Keratinocyte (primary cell): ENCODE measurements around the gene EPS8L2.

Source experiments
- EZH2 ChIP-seq: IDR thresholded peaks from one replicate; pipeline ENCODE4 v1.6.1; 2012; ENCODE audit warnings: inconsistent platforms, mild to moderate bottlenecking, low read length, moderate library complexity
- TF ChIP-seq, protein P1 (sequence below), 3 experiments: IDR thresholded peaks in 1 of 3; conservative IDR thresholded peaks in 1 of 3; optimal IDR thresholded peaks in 1 of 3; 2 replicates in 2 of 3; 3 replicates in 1 of 3; pipeline versions ENCODE3 to v1.5.1; 2011; ENCODE audit warnings: low read length in 3 of 3, mild to moderate bottlenecking in 3 of 3, moderate library complexity in 2 of 3, control low read depth in 1 of 3, inconsistent platforms in 1 of 3; ENCODE audit not compliant: insufficient read depth in 2 of 3; ENCODE audit errors: extremely low read depth in 1 of 3

DNA sequence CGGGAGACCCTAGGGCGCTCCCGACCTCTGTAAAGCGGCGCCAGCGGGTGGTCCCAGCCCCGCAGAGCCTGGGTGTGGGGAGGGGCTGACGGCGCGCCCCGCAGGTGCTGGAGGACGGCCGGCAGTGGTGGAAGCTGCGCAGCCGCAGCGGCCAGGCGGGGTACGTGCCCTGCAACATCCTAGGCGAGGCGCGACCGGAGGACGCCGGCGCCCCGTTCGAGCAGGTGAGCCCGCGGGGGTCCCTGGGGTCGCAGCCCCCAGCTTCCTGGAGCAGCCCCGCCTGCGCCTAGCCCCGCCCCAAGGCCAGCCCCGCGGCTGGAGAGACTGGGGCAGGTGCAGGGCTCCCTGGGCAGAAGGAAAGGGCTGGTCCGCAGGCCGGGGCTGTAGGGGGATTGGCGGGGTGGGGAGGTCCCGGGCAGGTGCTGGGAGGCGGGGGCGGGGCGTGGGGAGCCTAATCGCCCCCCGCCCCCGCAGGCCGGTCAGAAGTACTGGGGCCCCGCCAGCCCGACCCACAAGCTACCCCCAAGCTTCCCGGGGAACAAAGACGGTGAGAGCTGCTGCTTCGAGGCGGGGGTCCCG lies 19.7 kb downstream of the EPS8L2 start:
- TF ChIP-seq, protein P1, sequence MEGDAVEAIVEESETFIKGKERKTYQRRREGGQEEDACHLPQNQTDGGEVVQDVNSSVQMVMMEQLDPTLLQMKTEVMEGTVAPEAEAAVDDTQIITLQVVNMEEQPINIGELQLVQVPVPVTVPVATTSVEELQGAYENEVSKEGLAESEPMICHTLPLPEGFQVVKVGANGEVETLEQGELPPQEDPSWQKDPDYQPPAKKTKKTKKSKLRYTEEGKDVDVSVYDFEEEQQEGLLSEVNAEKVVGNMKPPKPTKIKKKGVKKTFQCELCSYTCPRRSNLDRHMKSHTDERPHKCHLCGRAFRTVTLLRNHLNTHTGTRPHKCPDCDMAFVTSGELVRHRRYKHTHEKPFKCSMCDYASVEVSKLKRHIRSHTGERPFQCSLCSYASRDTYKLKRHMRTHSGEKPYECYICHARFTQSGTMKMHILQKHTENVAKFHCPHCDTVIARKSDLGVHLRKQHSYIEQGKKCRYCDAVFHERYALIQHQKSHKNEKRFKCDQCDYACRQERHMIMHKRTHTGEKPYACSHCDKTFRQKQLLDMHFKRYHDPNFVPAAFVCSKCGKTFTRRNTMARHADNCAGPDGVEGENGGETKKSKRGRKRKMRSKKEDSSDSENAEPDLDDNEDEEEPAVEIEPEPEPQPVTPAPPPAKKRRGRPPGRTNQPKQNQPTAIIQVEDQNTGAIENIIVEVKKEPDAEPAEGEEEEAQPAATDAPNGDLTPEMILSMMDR (optimal IDR thresholded peaks at IDR 0.05 in 1 of 3, IDR thresholded peaks at IDR 0.05 in 1 of 3, conservative IDR thresholded peaks at IDR 0.05 in 1 of 3; ENCODE audit: extremely low read depth in 1 of 3, insufficient read depth in 2 of 3, low read length in 3 of 3): no peak
- TF ChIP-seq EZH2: no peak
